Endothelial cell (in vitro differentiated cells): ENCODE data around the gene TSC2. TPM values are rescaled to one million over a fixed set of nuclear protein-coding genes. Genes with fewer than 3 reads are reported as not detected.
"Not testable (repeated sequence)": the region's sequence is repeated elsewhere in the genome, so short reads cannot be mapped to it uniquely, and the experiment has no call there.

Source experiments
- DNase-seq: peaks from one replicate; pipeline ENCODE4 v3.0.0; 2021; ENCODE audit warnings: low spot score
- H3K27ac Mint-ChIP-seq: one replicate; pipeline ENCODE4 v1.8.0; 2021; ENCODE audit warnings: mixed read lengths, inconsistent platforms; ENCODE audit not compliant: unreplicated experiment
- H3K27me3 Mint-ChIP-seq: one replicate; pipeline ENCODE4 v1.8.0; 2021; ENCODE audit warnings: mild to moderate bottlenecking, moderate library complexity, mixed read lengths, inconsistent platforms; ENCODE audit not compliant: unreplicated experiment
- H3K36me3 Mint-ChIP-seq: one replicate; pipeline ENCODE4 v1.8.0; 2021; ENCODE audit warnings: mild to moderate bottlenecking, low read depth, mixed read lengths, inconsistent platforms; ENCODE audit not compliant: unreplicated experiment
- H3K4me1 Mint-ChIP-seq: one replicate; pipeline ENCODE4 v1.8.0; 2021; ENCODE audit warnings: mild to moderate bottlenecking, mixed read lengths, inconsistent platforms; ENCODE audit not compliant: unreplicated experiment
- H3K4me3 Mint-ChIP-seq: one replicate; pipeline ENCODE4 v1.8.0; 2021; ENCODE audit warnings: mild to moderate bottlenecking, mixed read lengths, inconsistent platforms; ENCODE audit not compliant: unreplicated experiment
- H3K9me3 Mint-ChIP-seq: one replicate; pipeline ENCODE4 v1.8.0; 2021; ENCODE audit warnings: mixed read lengths, inconsistent platforms; ENCODE audit not compliant: unreplicated experiment
- CTCF ChIP-seq: fragments of 200-600 bp; sonication (generic); IDR thresholded peaks from one replicate; pipeline ENCODE4 v1.5.0; 2021; ENCODE audit warnings: antibody characterized with exemption; ENCODE audit not compliant: unreplicated experiment
- total RNA-seq: library from RNA; stranded (reverse); fragmentation: NEBNext Ultra II Directional; extraction: Animal tissue kit (Norgen Biotek cat#: 25700); gene quantifications from one replicate; pipeline ENCODE4 v1.2.1, GENCODE V29; 2021; ENCODE audit not compliant: unreplicated experiment

Gene TSC2
- total RNA-seq, 1 donor from 2014 or later, result 180 TPM

GRCh38 chr16:2096853-2097595 is 49.2 kb downstream of the TSC2 start:
- H3K4me1 Mint-ChIP-seq, result no peaks in the 10 kb centered on the region

GRCh38 chr16:2097689-2098088 is 49.9 kb downstream of the TSC2 start:
- H3K27ac Mint-ChIP-seq, H3K4me1 Mint-ChIP-seq, H3K27me3 Mint-ChIP-seq, H3K9me3 Mint-ChIP-seq, H3K4me3 Mint-ChIP-seq, DNase-seq: not testable (repeated sequence)
- H3K36me3 Mint-ChIP-seq, result peaks cover 12% of the 10 kb centered on the region

More at GRCh38 chr16:2096853-2097595, 49.2 kb downstream of the TSC2 start:
- Mint-ChIP-seq H3K27ac (no peak overlapping the region), H3K36me3 (peaks cover 12% of the 10 kb centered on the region), H3K27me3 (peaks cover 11% of the 10 kb centered on the region), H3K9me3 (no peaks in the 10 kb centered on the region), H3K4me3 (no peak overlapping the region)
- no peak for DNase-seq
- no peak for TF ChIP-seq CTCF

- H3K27me3 Mint-ChIP-seq, H3K4me1 Mint-ChIP-seq, H3K27ac Mint-ChIP-seq, DNase-seq, H3K36me3 Mint-ChIP-seq, H3K4me3 Mint-ChIP-seq, H3K9me3 Mint-ChIP-seq: not testable (repeated sequence)
These were observed 53.8 kb downstream of the TSC2 start for GRCh38 chr16:2101581-2101980.

- Mint-ChIP-seq H3K27me3 (peaks cover 6% of the 10 kb centered on the region), H3K4me1 (no peaks in the 10 kb centered on the region), H3K4me3 (no peak overlapping the region), H3K27ac (no peak overlapping the region), H3K9me3 (no peaks in the 10 kb centered on the region), H3K36me3 (peaks cover 5% of the 10 kb centered on the region)
- no peak for TF ChIP-seq CTCF
- DNase-seq, result no peak
These were observed 54.7 kb downstream of the TSC2 start for GRCh38 chr16:2102471-2102870.

GRCh38 chr16:2104464-2104863 is 56.7 kb downstream of the TSC2 start:
- not testable (repeated sequence) for H3K27ac Mint-ChIP-seq, H3K4me1 Mint-ChIP-seq, H3K36me3 Mint-ChIP-seq, H3K9me3 Mint-ChIP-seq, H3K27me3 Mint-ChIP-seq, DNase-seq, H3K4me3 Mint-ChIP-seq

- not testable (repeated sequence) for H3K27ac Mint-ChIP-seq, H3K4me1 Mint-ChIP-seq, H3K36me3 Mint-ChIP-seq, H3K4me3 Mint-ChIP-seq, DNase-seq, H3K9me3 Mint-ChIP-seq, H3K27me3 Mint-ChIP-seq
These were observed 57.5 kb downstream of the TSC2 start for GRCh38 chr16:2105291-2105690.

- H3K36me3 Mint-ChIP-seq, H3K9me3 Mint-ChIP-seq, H3K4me3 Mint-ChIP-seq, H3K27me3 Mint-ChIP-seq, DNase-seq, H3K27ac Mint-ChIP-seq, H3K4me1 Mint-ChIP-seq: not testable (repeated sequence)
These were observed 58.0 kb downstream of the TSC2 start for GRCh38 chr16:2105769-2106168.

- H3K27ac Mint-ChIP-seq, H3K4me3 Mint-ChIP-seq, H3K27me3 Mint-ChIP-seq, DNase-seq, H3K4me1 Mint-ChIP-seq, H3K9me3 Mint-ChIP-seq, H3K36me3 Mint-ChIP-seq: not testable (repeated sequence)
These were observed 58.4 kb downstream of the TSC2 start for GRCh38 chr16:2106211-2106610.

- H3K9me3 Mint-ChIP-seq, H3K36me3 Mint-ChIP-seq, H3K4me1 Mint-ChIP-seq, H3K27ac Mint-ChIP-seq, H3K27me3 Mint-ChIP-seq, DNase-seq: not testable (repeated sequence)
- peak overlapping the region; percentile 54 for H3K4me3 Mint-ChIP-seq
These were observed 59.5 kb downstream of the TSC2 start for GRCh38 chr16:2107121-2107790.

- not testable (repeated sequence) for H3K27me3 Mint-ChIP-seq, H3K4me1 Mint-ChIP-seq, H3K36me3 Mint-ChIP-seq, H3K27ac Mint-ChIP-seq, H3K9me3 Mint-ChIP-seq, DNase-seq
- H3K4me3 Mint-ChIP-seq, result peak overlapping the region; percentile 54
These were observed 60.0 kb downstream of the TSC2 start for GRCh38 chr16:2107791-2108125.
